B cell (primary cell): Measurements from ENCODE around the gene CYGB. TPM values are rescaled to one million over a fixed set of nuclear protein-coding genes. Genes with fewer than 3 reads are reported as not detected.

Experiments used
- ATAC-seq: fragments of 200-7000 bp; cut with Tn5 transposase; one replicate; pipeline ENCODE4 v1.10.0; 2021; ENCODE audit warnings: low read depth, mild to moderate bottlenecking, moderate number of reproducible peaks, moderate library complexity
- CTCF ChIA-PET: fragments of 350-600 bp; sonication (Branson Sonifier 250); formaldehyde crosslinking; loops from one replicate; lab custom pipeline; 2021; ENCODE audit warnings: antibody characterized with exemption, inconsistent platforms; lab: Charles Lee
- POLR2A ChIA-PET: fragments of 350-600 bp; sonication (Branson Sonifier 250); formaldehyde crosslinking; loops from one replicate; lab custom pipeline; 2021; ENCODE audit warnings: antibody characterized with exemption; lab: Charles Lee
- DNase-seq: peaks from one replicate; pipeline ENCODE4 v3.0.0; 2013
- H2AFZ ChIP-seq: 2 replicates; pipeline ENCODE4 v1.6.1; 2012; ENCODE audit warnings: mild to moderate bottlenecking, low read depth, low read length; ENCODE audit not compliant: insufficient read depth, poor library complexity, severe bottlenecking
- H3K27ac ChIP-seq, 2 donors: 1 replicate in 1 of 2; 2 replicates in 1 of 2; pipeline ENCODE4 v1.5.1; 2012 to 2013; ENCODE audit warnings: low read length in 2 of 2, mild to moderate bottlenecking in 2 of 2, moderate library complexity in 1 of 2
- H3K27me3 ChIP-seq, 4 experiments: fragments of 200-600 bp in 1 of 4; sonication (generic) in 1 of 4; replicated peaks in 1 of 4; 1 replicate in 2 of 4; 2 replicates in 2 of 4; pipeline versions ENCODE4 v1.6.1 to v1.7.0; 2013 to 2016; ENCODE audit warnings: low read length in 3 of 4, mild to moderate bottlenecking in 2 of 4, mixed read lengths in 1 of 4, moderate library complexity in 1 of 4; ENCODE audit not compliant: insufficient read depth in 4 of 4, control insufficient read depth in 3 of 4; ENCODE audit errors: control extremely low read depth in 1 of 4
- H3K36me3 ChIP-seq, 2 experiments: replicated peaks in 1 of 2; 1 replicate in 1 of 2; 2 replicates in 1 of 2; pipeline versions ENCODE4 v1.6.1 to v1.7.1; 2013; ENCODE audit warnings: low read length in 1 of 2; ENCODE audit not compliant: insufficient read depth in 2 of 2, control insufficient read depth in 1 of 2; ENCODE audit errors: control extremely low read depth in 1 of 2, extremely low read depth in 1 of 2
- H3K4me1 ChIP-seq, 2 donors: fragments of 200-600 bp in 1 of 2; sonication (generic) in 1 of 2; 1 replicate in 1 of 2; 2 replicates in 1 of 2; pipeline versions ENCODE4 v1.5.1 to v1.6.1; 2013 to 2017; ENCODE audit warnings: low read length in 2 of 2; ENCODE audit not compliant: control insufficient read depth in 2 of 2, insufficient read depth in 2 of 2
- H3K4me2 ChIP-seq: replicated peaks from 2 replicates; pipeline ENCODE3; 2012; ENCODE audit warnings: mild to moderate bottlenecking, low read depth, low read length; ENCODE audit not compliant: poor library complexity, severe bottlenecking
- H3K4me3 ChIP-seq, 5 experiments: fragments of 200-600 bp in 1 of 5; sonication (generic) in 1 of 5; 1 replicate in 3 of 5; 2 replicates in 2 of 5; pipeline versions ENCODE4 v1.5.1 to v1.7.0; 2011 to 2016; ENCODE audit warnings: low read length in 4 of 5, mild to moderate bottlenecking in 4 of 5, low read depth in 2 of 5, control low read depth in 1 of 5, moderate library complexity in 1 of 5; ENCODE audit not compliant: insufficient read depth in 1 of 5; ENCODE audit errors: control extremely low read depth in 1 of 5, extremely low read depth in 1 of 5
- H3K79me2 ChIP-seq: fragments of 200-600 bp; sonication (generic); one replicate; pipeline ENCODE4 v1.6.0; 2016; ENCODE audit warnings: low read length; ENCODE audit not compliant: control insufficient read depth, insufficient read depth
- H3K9ac ChIP-seq: fragments of 200-600 bp; sonication (generic); 2 replicates; pipeline ENCODE4 v1.6.1; 2017; ENCODE audit warnings: mild to moderate bottlenecking, low read length, moderate library complexity
- H3K9me3 ChIP-seq, 3 donors: one replicate each; pipeline versions ENCODE4 v1.6.1 to v1.7.1; 2013; ENCODE audit warnings: low read length in 2 of 3; ENCODE audit not compliant: control insufficient read depth in 2 of 3, insufficient read depth in 1 of 3; ENCODE audit errors: control extremely low read depth in 1 of 3
- H4K20me1 ChIP-seq: 2 replicates; pipeline ENCODE4 v1.6.0; 2012; ENCODE audit warnings: mild to moderate bottlenecking, low read length; ENCODE audit not compliant: insufficient read depth, control insufficient read depth, poor library complexity, severe bottlenecking
- H3K27ac Mint-ChIP-seq: one replicate; pipeline ENCODE4 v1.8.0; 2021; ENCODE audit warnings: mixed read lengths
- H3K27me3 Mint-ChIP-seq: one replicate; pipeline ENCODE4 v1.8.0; 2021; ENCODE audit warnings: mixed read lengths
- H3K4me1 Mint-ChIP-seq: one replicate; pipeline ENCODE4 v1.8.0; 2021; ENCODE audit warnings: mixed read lengths
- H3K4me3 Mint-ChIP-seq: one replicate; pipeline ENCODE4 v1.8.0; 2021; ENCODE audit warnings: mixed read lengths
- H3K9me3 Mint-ChIP-seq: one replicate; pipeline ENCODE4 v1.8.0; 2022; ENCODE audit warnings: mixed read lengths; ENCODE audit not compliant: insufficient read depth
- EZH2 ChIP-seq: IDR thresholded peaks from 2 replicates; pipeline ENCODE4 v1.6.1; 2012; ENCODE audit warnings: borderline replicate concordance, low read depth, mild to moderate bottlenecking, moderate library complexity, low read length; ENCODE audit not compliant: insufficient read depth, poor library complexity, severe bottlenecking
- WGBS: methylation state at CpG from one replicate; pipeline ENCODE4 v1.1.5; 2013; ENCODE audit warnings: missing lambda C conversion rate; ENCODE audit not compliant: insufficient coverage; 5-methylcytosine and 5-hydroxymethylcytosine counted together
- intact Hi-C: fragments of 100-400 bp; cut with micrococcal nuclease; formaldehyde crosslinking; loops from one replicate; pipeline ENCODE4 v1.10.0; 2022
- polyA minus RNA-seq: library from RNA; depleted of rRNA, polyadenylated mRNA; stranded (reverse); fragments of >200 nt; gene quantifications from 2 replicates; pipeline ENCODE4 v1.2.3, GENCODE V29; 2012
- polyA plus RNA-seq: library from polyadenylated mRNA; depleted of rRNA; stranded (reverse); fragments of >200 nt; gene quantifications from 2 replicates; pipeline ENCODE4 v1.2.3, GENCODE V29; 2012
- total RNA-seq, 2 donors: library from RNA; stranded (reverse); fragments of 120-200 nt in 1 of 2; gene quantifications; 1 replicate in 1 of 2; 2 replicates in 1 of 2; pipeline versions ENCODE4 v1.2.3 to v1.2.4, GENCODE V29; 2013 to 2022
- TF ChIP-seq, protein P1 (sequence below): fragments of 200-600 bp; IDR thresholded peaks from one replicate; pipeline ENCODE4 v1.8.0; 2022; ENCODE audit warnings: antibody characterized with exemption, mild to moderate bottlenecking

The CYGB gene
- total RNA-seq, result 2.7 and 3.0 TPM in 2 replicates
- total RNA-seq (2013), result 0.51 TPM
- 0.14 and 0.42 TPM in 2 replicates for polyA plus RNA-seq
- polyA minus RNA-seq, result 0.57 and 2.0 TPM in 2 replicates

DNA sequence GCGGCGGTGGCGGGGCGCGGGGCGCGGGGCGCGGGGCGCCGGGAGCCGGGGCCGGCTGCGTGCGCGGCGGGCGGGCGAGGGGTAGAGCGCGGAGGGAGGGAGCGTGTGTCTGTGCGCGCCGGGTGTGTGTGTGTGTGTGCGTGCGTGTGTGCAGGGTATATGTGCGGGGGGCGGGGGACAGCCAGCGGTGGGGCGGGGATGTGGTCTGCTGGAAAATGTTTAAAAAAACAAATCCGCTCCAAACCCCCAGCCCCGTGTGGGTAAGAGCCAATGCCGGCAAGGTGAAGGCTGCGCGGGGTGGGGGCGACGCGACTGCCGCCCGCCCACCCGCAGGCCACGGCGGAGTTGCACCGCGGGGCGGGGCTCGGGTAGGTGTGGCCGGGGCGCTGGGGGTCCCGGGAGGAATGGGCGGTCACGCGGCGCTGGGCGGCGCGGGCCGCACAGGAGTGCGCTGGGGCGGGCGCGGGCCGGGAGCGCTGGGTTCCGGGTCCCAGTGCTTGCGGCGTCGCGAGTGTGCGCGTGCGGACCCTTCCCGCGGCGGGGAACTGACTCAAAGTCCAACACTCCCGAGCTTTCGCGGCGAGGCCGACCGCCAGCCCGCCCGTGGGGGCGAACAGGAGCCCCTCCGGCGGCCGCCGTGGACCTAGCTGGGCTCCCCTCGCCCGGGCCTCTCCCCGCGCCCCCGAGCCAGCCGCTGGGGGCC is at the start of gene CYGB:
Gene CYGB, minus strand, starts transcription at position 132 of the 703 bp plus-strand sequence. CDS start 167 bp downstream, outside the sequence.
- H3K4me3 Mint-ChIP-seq, result peak within 1 kb of the TSS; percentile 76
- H2AFZ ChIP-seq, result peak within 1 kb of the TSS; percentile 22

More for the DNA sequence above, at the start of gene CYGB:
- Histone ChIP-seq H3K9ac (peak within 1 kb of the TSS; percentile 56), H3K79me2 (peaks cover 32% of the 10 kb centered on the region), H3K4me3 (peak within 1 kb of the TSS in 3 of 5 experiments; percentile 39 to 47 (median 41)), H3K27me3 (peaks cover 0 to 39% (median 17%) of the 10 kb centered on the region in 4 experiments), H3K4me2 (peak within 1 kb of the TSS; percentile 85), H3K27ac (no peak within 1 kb of the TSS), H3K36me3 (no peaks in the 10 kb centered on the region), H3K4me1 (peaks cover 15 to 27% of the 10 kb centered on the region in 2 donors), H3K9me3 (peaks cover 0 to 6% (median 0%) of the 10 kb centered on the region in 3 donors), H4K20me1 (peaks cover 10% of the 10 kb centered on the region)
- WGBS, result 2% methylated on average over 79 of the region's 95 CpGs
- Mint-ChIP-seq H3K27ac (no peak within 1 kb of the TSS), H3K9me3 (no peaks in the 10 kb centered on the region), H3K4me1 (peaks cover 25% of the 10 kb centered on the region), H3K27me3 (peaks cover 29% of the 10 kb centered on the region)
- ChIA-PET CTCF (interaction anchor here (1.3 to 2.5 kb wide), 5 partner anchors 10 to 29 kb away, joined by 3 to 16 read pairs (median 3); no protein-coding TSS in a partner anchor), POLR2A (no interaction called here)
- intact Hi-C loops, result no loop called here
- DNase-seq (peak; percentile 52), ATAC-seq (peak; percentile 62)
- TF ChIP-seq, protein P1, sequence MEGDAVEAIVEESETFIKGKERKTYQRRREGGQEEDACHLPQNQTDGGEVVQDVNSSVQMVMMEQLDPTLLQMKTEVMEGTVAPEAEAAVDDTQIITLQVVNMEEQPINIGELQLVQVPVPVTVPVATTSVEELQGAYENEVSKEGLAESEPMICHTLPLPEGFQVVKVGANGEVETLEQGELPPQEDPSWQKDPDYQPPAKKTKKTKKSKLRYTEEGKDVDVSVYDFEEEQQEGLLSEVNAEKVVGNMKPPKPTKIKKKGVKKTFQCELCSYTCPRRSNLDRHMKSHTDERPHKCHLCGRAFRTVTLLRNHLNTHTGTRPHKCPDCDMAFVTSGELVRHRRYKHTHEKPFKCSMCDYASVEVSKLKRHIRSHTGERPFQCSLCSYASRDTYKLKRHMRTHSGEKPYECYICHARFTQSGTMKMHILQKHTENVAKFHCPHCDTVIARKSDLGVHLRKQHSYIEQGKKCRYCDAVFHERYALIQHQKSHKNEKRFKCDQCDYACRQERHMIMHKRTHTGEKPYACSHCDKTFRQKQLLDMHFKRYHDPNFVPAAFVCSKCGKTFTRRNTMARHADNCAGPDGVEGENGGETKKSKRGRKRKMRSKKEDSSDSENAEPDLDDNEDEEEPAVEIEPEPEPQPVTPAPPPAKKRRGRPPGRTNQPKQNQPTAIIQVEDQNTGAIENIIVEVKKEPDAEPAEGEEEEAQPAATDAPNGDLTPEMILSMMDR, result no peak
- peak; percentile 60 for TF ChIP-seq EZH2
